ENCODE measurements around the gene YAP1. TPM values are rescaled to one million over a fixed set of nuclear protein-coding genes. Genes with fewer than 3 reads are reported as not detected.

Gene YAP1
- polyA plus RNA-seq, 1 experiment = 139 TPM

DNA sequence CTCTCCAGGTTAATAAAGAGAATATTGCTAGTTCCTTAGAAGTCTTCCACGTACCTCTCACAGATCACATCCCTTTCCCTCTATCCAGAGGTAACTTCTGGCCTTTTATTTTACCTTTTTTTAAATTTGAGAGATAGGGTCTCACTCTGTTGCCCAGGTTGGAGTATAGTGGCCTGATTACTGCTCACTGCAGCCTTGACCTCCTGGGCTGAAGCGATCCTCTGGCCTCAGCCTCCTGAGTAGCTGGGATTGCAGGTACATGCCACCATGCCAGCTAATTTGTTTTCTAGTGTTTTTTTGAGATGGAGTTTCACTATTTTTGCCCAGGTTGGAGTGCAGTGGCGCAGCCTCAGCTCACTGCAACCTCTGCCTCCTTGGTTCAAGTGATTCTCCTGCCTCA, 24.4 kb downstream of the YAP1 start:
- ChIA-PET CTCF (interaction anchor here (2.3 kb wide), 1 partner anchor 15 kb away, joined by 5 read pairs; no protein-coding TSS in a partner anchor), POLR2A (no interaction called here)
- no peak for DNase-seq (ENCODE audit: low read depth)
- no peaks in the 10 kb centered on the region for H3K27me3 ChIP-seq (ENCODE audit: control insufficient read depth, insufficient read depth, low read length)
- no peak for TF ChIP-seq CTCF (IDR thresholded peaks at IDR 0.05; ENCODE audit: insufficient read depth, low read depth, low read length)
- no peaks in the 10 kb centered on the region for H3K36me3 ChIP-seq (ENCODE audit: control insufficient read depth, insufficient read depth, low read length)
- no peak overlapping the region for H3K4me3 ChIP-seq (ENCODE audit: low read depth, low read length)

DNA sequence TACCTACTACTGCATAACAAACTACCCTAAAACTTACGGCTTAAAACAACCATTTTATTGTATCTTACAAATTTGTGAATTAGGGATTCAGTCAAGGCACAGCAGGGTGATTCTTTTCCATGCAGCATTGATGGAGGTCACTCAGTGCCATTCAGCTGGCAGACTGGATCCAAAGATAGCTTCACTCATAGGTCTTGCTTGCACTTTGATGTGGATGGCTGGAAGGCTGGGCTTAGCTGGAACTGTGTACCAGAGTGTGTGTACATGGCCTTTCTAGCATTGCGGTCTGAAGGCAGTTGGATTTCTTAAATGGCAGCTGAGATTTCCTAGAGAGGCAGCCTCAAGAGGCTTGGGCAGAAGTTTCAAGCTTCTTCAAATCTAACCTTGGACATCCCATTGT, 25.0 kb downstream of the YAP1 start:
- Histone ChIP-seq H3K36me3 (ENCODE audit: control insufficient read depth, insufficient read depth, low read length) (no peaks in the 10 kb centered on the region), H3K27me3 (ENCODE audit: control insufficient read depth, insufficient read depth, low read length) (no peaks in the 10 kb centered on the region), H3K4me3 (ENCODE audit: low read depth, low read length) (no peak overlapping the region)
- CTCF ChIA-PET = interaction anchor here (0.6 kb wide), 1 partner anchor 23 kb away, joined by 3 read pairs; no protein-coding TSS in a partner anchor
- POLR2A ChIA-PET = no interaction called here
- no peak for TF ChIP-seq CTCF (IDR thresholded peaks at IDR 0.05; ENCODE audit: insufficient read depth, low read depth, low read length)
- no peak for DNase-seq (ENCODE audit: low read depth)

- Histone ChIP-seq H3K27me3 (ENCODE audit: control insufficient read depth, insufficient read depth, low read length) (no peaks in the 10 kb centered on the region), H3K4me3 (ENCODE audit: low read depth, low read length) (no peak overlapping the region), H3K36me3 (ENCODE audit: control insufficient read depth, insufficient read depth, low read length) (no peaks in the 10 kb centered on the region)
- TF ChIP-seq CTCF (IDR thresholded peaks at IDR 0.05; ENCODE audit: insufficient read depth, low read depth, low read length) = no peak
- DNase-seq (ENCODE audit: low read depth) = no peak
- POLR2A ChIA-PET = no interaction called here
- CTCF ChIA-PET = interaction anchor here (1.2 kb wide), 1 partner anchor 15 kb away, joined by 3 read pairs; no protein-coding TSS in a partner anchor
Observed at GRCh38 chr11:102138223-102138622, 28.0 kb downstream of the YAP1 start.

DNA sequence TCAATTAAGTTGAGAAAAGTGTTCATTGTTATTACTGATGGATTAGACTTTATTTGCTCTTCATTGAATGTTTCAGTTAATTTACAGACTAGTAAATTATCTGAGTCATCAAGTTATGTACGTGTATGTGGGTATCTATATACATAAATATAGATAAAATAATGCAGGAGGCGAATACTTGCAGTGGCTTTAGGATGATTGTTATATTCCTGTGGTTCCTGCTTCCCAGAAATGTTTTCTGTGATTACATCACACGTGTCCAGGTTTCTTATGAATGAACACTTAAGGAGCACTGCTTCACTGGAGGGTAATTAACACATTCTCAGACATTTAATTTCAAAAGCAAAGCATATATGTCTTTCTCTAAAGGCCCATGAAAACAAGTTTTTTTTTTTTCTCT, 28.4 kb downstream of the YAP1 start:
- Histone ChIP-seq H3K36me3 (ENCODE audit: control insufficient read depth, insufficient read depth, low read length) (no peaks in the 10 kb centered on the region), H3K4me3 (ENCODE audit: low read depth, low read length) (no peak overlapping the region), H3K27me3 (ENCODE audit: control insufficient read depth, insufficient read depth, low read length) (no peaks in the 10 kb centered on the region)
- TF ChIP-seq CTCF (IDR thresholded peaks at IDR 0.05; ENCODE audit: insufficient read depth, low read depth, low read length) = no peak
- POLR2A ChIA-PET = interaction anchor here (0.6 kb wide), 1 partner anchor 25 kb away, joined by 3 read pairs; no protein-coding TSS in a partner anchor
- peak; percentile 42 for DNase-seq (ENCODE audit: low read depth)
- CTCF ChIA-PET = no interaction called here

DNA sequence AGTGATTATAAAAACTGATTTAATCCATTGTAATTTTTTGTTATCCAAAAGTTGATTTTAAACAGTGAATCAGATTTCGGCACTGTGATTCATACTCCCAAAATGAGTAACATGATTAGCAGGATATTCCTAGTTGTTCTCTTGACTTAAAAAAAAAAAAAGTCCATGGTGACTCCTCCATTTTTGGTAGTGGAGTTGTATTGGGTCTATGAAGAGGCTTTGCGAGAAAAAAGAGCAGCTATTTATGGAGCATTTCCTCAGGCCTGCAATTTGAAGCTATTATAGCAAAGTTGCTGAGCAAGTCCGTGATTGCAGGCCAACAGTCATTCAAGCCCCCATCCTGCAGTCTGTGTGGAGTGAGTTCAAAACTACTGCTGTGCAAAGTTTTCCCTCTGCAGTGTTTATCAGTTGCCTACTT, 28.8 kb downstream of the YAP1 start:
- Histone ChIP-seq H3K4me3 (ENCODE audit: low read depth, low read length) (no peak overlapping the region), H3K27me3 (ENCODE audit: control insufficient read depth, insufficient read depth, low read length) (no peaks in the 10 kb centered on the region), H3K36me3 (ENCODE audit: control insufficient read depth, insufficient read depth, low read length) (no peaks in the 10 kb centered on the region)
- DNase-seq (ENCODE audit: low read depth) = peak; percentile 74
- POLR2A ChIA-PET = interaction anchor here (0.6 to 0.7 kb wide), 2 partner anchors 25 to 55 kb away, joined by 3 to 5 read pairs; no protein-coding TSS in a partner anchor
- TF ChIP-seq CTCF (IDR thresholded peaks at IDR 0.05; ENCODE audit: insufficient read depth, low read depth, low read length) = no peak
- CTCF ChIA-PET = interaction anchor here (0.6 kb wide), 2 partner anchors 151 to 211 kb away, joined by 3 read pairs; no protein-coding TSS in a partner anchor
